Mucosa of descending colon (tissue), 3 donors: ENCODE measurements around the gene RRAD. TPM values are rescaled to one million over a fixed set of nuclear protein-coding genes. Genes with fewer than 3 reads are reported as not detected.
"Not testable (repeated sequence)": the region's sequence is repeated elsewhere in the genome, so short reads cannot be mapped to it uniquely, and the experiment has no call there.

Source experiments
- ATAC-seq: fragments of 200-7000 bp; cut with Tn5 transposase; one replicate; pipeline ENCODE4 v1.9.1; 2020; ENCODE audit warnings: mild to moderate bottlenecking, moderate library complexity
- DNase-seq, 3 donors: peaks; one replicate each; pipeline ENCODE4 v3.0.0-alpha.2; 2020
- H3K36me3 ChIP-seq: fragments of 200-600 bp; one replicate; pipeline ENCODE4 v1.8.0; 2021; ENCODE audit warnings: low read depth, mild to moderate bottlenecking
- H3K4me1 ChIP-seq: fragments of 200-600 bp; one replicate; pipeline ENCODE4 v1.8.0; 2021; ENCODE audit warnings: low read depth, mild to moderate bottlenecking
- H3K4me3 ChIP-seq: fragments of 200-600 bp; one replicate; pipeline ENCODE4 v1.8.0; 2021; ENCODE audit warnings: mild to moderate bottlenecking
- H3K9me3 ChIP-seq: fragments of 200-600 bp; one replicate; pipeline ENCODE4 v1.8.0; 2021; ENCODE audit warnings: mild to moderate bottlenecking
- intact Hi-C, 2 donors: fragments of 100-400 bp; cut with DNase I in 1 of 2; cut with micrococcal nuclease in 1 of 2; formaldehyde crosslinking; loops; one replicate each; pipeline versions ENCODE4 v1.11.0 to v1.11.1; 2022; cut with DNase I, micrococcal nuclease
- total RNA-seq, 3 donors: library from RNA; stranded (reverse); fragmentation: NEBNext Ultra II Directional in 2 of 3; extraction: Animal tissue kit (Norgen Biotek cat#: 25700) in 2 of 3; gene quantifications; one replicate each; pipeline versions ENCODE4 v1.2.1 to v1.2.4, GENCODE V29; 2021 to 2023
- TF ChIP-seq, protein P1 (sequence below): fragments of 200-600 bp; IDR thresholded peaks from one replicate; pipeline ENCODE4 v1.8.0; 2022; ENCODE audit warnings: antibody characterized with exemption, mild to moderate bottlenecking
- donor health status: DM: no; HTN: no; CAD: no; lungs with moderate emphysema.
- donor health status: DM: no; HTN: no; CAD: no.
- donor health status: DM: no; HTN: yes; CAD: no.

Gene RRAD
- total RNA-seq, 3 donors from 2014 or later: 1.3 to 11.6 (median 1.3) TPM

GRCh38 chr16:66948134-66948836 lies 22.9 kb upstream of the RRAD start:
- intact Hi-C loops: no loop called here

DNA sequence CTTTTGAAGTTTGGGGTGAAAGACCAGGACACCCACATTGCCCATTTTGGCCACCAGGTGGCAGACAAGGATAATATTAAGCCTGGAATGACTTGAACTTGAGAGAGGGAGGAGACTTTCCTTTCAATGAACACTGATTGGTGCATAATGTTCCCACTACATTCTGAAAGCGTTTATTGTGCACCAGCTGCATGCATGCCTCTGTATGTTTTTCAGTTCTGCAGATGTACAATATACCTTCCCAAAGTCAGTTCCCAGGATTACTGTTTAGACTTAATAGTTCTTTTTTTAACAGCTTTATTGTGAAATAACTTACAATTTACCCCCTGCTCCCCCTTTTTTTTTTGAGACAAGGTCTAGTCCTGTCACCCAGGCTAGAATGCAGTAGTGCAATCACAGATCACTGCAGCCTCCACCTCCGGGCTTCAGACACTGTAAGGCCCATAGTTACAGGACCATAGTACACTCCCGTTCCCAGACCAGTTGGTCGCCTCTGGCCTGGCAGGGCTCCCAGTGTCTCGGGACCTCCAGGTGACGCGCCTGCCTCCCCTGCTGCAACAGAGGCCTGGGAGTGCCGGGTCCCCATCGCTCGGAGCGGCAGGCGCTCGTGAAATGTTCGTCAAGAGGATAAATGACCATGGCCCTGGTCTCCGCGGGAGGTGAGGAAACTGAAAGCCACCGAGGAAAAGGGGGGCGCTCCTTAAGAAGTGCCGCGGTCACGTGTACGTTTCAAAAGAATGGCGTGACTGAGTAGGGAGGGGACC lies 22.1 kb upstream of the RRAD start:
- ATAC-seq (peak; percentile 87), DNase-seq (peak; percentile 73 to 97 (median 84))
- intact Hi-C loops: no loop called here
- H3K4me1 ChIP-seq: peaks cover 15% of the 10 kb centered on the region
- no peak overlapping the region for H3K4me3 ChIP-seq
- TF ChIP-seq, protein P1, sequence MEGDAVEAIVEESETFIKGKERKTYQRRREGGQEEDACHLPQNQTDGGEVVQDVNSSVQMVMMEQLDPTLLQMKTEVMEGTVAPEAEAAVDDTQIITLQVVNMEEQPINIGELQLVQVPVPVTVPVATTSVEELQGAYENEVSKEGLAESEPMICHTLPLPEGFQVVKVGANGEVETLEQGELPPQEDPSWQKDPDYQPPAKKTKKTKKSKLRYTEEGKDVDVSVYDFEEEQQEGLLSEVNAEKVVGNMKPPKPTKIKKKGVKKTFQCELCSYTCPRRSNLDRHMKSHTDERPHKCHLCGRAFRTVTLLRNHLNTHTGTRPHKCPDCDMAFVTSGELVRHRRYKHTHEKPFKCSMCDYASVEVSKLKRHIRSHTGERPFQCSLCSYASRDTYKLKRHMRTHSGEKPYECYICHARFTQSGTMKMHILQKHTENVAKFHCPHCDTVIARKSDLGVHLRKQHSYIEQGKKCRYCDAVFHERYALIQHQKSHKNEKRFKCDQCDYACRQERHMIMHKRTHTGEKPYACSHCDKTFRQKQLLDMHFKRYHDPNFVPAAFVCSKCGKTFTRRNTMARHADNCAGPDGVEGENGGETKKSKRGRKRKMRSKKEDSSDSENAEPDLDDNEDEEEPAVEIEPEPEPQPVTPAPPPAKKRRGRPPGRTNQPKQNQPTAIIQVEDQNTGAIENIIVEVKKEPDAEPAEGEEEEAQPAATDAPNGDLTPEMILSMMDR: peak; percentile 71
- no peaks in the 10 kb centered on the region for H3K36me3 ChIP-seq
- H3K9me3 ChIP-seq: no peaks in the 10 kb centered on the region

More at GRCh38 chr16:66948134-66948836, 22.9 kb upstream of the RRAD start:
- Histone ChIP-seq H3K4me3 (no peak overlapping the region), H3K36me3 (no peaks in the 10 kb centered on the region), H3K4me1 (peaks cover 16% of the 10 kb centered on the region), H3K9me3 (no peaks in the 10 kb centered on the region)
- DNase-seq (peak in 2 of 3 donors; percentile 60 to 67), ATAC-seq (peak; percentile 48)
- TF ChIP-seq, protein P1: no peak

GRCh38 chr16:66946974-66947301 lies 21.6 kb upstream of the RRAD start:
- ATAC-seq (no peak), DNase-seq (no peak)
- intact Hi-C loops: no loop called here
- TF ChIP-seq, protein P1: no peak
- H3K4me1 ChIP-seq: peaks cover 15% of the 10 kb centered on the region
- no peaks in the 10 kb centered on the region for H3K36me3 ChIP-seq
- no peaks in the 10 kb centered on the region for H3K9me3 ChIP-seq
- H3K4me3 ChIP-seq: no peak overlapping the region

GRCh38 chr16:66946541-66946940 lies 21.2 kb upstream of the RRAD start:
- peaks cover 1% of the 10 kb centered on the region for H3K36me3 ChIP-seq
- no peak overlapping the region for H3K4me3 ChIP-seq
- ATAC-seq (no peak), DNase-seq (peak in 1 of 3 donors; percentile 38)
- H3K4me1 ChIP-seq: peaks cover 15% of the 10 kb centered on the region
- TF ChIP-seq, protein P1: no peak
- H3K9me3 ChIP-seq: no peaks in the 10 kb centered on the region
- intact Hi-C loops: no loop called here

- ATAC-seq: no peak
- Histone ChIP-seq H3K9me3 (no peaks in the 10 kb centered on the region), H3K4me3 (no peak overlapping the region), H3K36me3 (peaks cover 6% of the 10 kb centered on the region), H3K4me1 (peaks cover 15% of the 10 kb centered on the region)
- DNase-seq: no peak
- TF ChIP-seq, protein P1: no peak
- intact Hi-C loops: no loop called here
These were observed 20.6 kb upstream of the RRAD start for GRCh38 chr16:66945939-66946338.

- ATAC-seq, intact Hi-C loops: not testable (repeated sequence)
- peaks cover 14% of the 10 kb centered on the region for H3K36me3 ChIP-seq
These were observed 19.6 kb upstream of the RRAD start for GRCh38 chr16:66944971-66945370.

More at GRCh38 chr16:66944971-66945370, 19.6 kb upstream of the RRAD start:
- peaks cover 15% of the 10 kb centered on the region for H3K4me1 ChIP-seq
- not testable (repeated sequence) for H3K9me3 ChIP-seq, H3K4me3 ChIP-seq, DNase-seq
